ENCODE data around the gene AGAP1. TPM values are rescaled to one million over a fixed set of nuclear protein-coding genes. Genes with fewer than 3 reads are reported as not detected.
A peak's percentile ranks its signal among the peaks of the same experiment; 100 is the strongest.

AGAP1 gene
- total and polyA plus RNA-seq, 10 donors = 1.1 to 26.6 (median 11.3) TPM

GRCh38 chr2:235958221-235958930 lies 464.5 kb downstream of the AGAP1 start:
- peak; percentile 52 for DNase-seq
- H3K27me3 ChIP-seq (replicated peaks in 1 of 7) = no peaks in the 10 kb centered on the region
- intact Hi-C loops (cut with DNase I; ENCODE audit: low total_unique reads) = no loop called here
- H3K27ac ChIP-seq = no peak overlapping the region
- 88 to 95% (median 92%) methylated on average over 22 to 23 of the region's 23 CpGs for WGBS, 5 donors
- no peaks in the 10 kb centered on the region for H3K4me1 ChIP-seq
- TF ChIP-seq POLR2AphosphoS5 (IDR thresholded peaks at IDR 0.05) = no peak
- no peak for TF ChIP-seq POLR2A (IDR thresholded peaks at IDR 0.05)
- no peak for TF ChIP-seq CTCF (IDR thresholded peaks at IDR 0.05 in 8 of 11, conservative IDR thresholded peaks at IDR 0.05 in 3 of 11)
- H3K9me3 ChIP-seq = no peaks in the 10 kb centered on the region
- H3K4me3 ChIP-seq = no peak overlapping the region
- H3K36me3 ChIP-seq = no peaks in the 10 kb centered on the region

GRCh38 chr2:235958931-235959410 lies 465.1 kb downstream of the AGAP1 start:
- WGBS, 5 donors = 89 to 94% (median 93%) methylated on average over 29 of the region's 29 CpGs
- Histone ChIP-seq H3K9me3 (no peaks in the 10 kb centered on the region), H3K36me3 (no peaks in the 10 kb centered on the region), H3K4me1 (no peaks in the 10 kb centered on the region), H3K27ac (no peak overlapping the region), H3K4me3 (no peak overlapping the region), H3K27me3 (replicated peaks in 1 of 7) (no peaks in the 10 kb centered on the region)
- TF ChIP-seq CTCF (IDR thresholded peaks at IDR 0.05 in 8 of 11, conservative IDR thresholded peaks at IDR 0.05 in 3 of 11) (no peak), POLR2AphosphoS5 (IDR thresholded peaks at IDR 0.05) (no peak), POLR2A (IDR thresholded peaks at IDR 0.05) (no peak)
- intact Hi-C loops (cut with DNase I; ENCODE audit: low total_unique reads) = no loop called here
- peak; percentile 41 for DNase-seq

GRCh38 chr2:235960011-235960715 lies 466.3 kb downstream of the AGAP1 start:
- H3K9me3 ChIP-seq = no peaks in the 10 kb centered on the region
- TF ChIP-seq POLR2AphosphoS5 (IDR thresholded peaks at IDR 0.05) (no peak), CTCF (IDR thresholded peaks at IDR 0.05 in 8 of 11, conservative IDR thresholded peaks at IDR 0.05 in 3 of 11) (no peak), POLR2A (IDR thresholded peaks at IDR 0.05) (no peak)
- H3K27me3 ChIP-seq (replicated peaks in 1 of 7) = no peaks in the 10 kb centered on the region
- WGBS, 5 donors = 87 to 94% (median 92%) methylated on average over 17 to 21 of the region's 21 CpGs
- H3K27ac ChIP-seq = no peak overlapping the region
- H3K36me3 ChIP-seq = no peaks in the 10 kb centered on the region
- H3K4me3 ChIP-seq = no peak overlapping the region
- H3K4me1 ChIP-seq = no peaks in the 10 kb centered on the region
- peak; percentile 54 for DNase-seq
- intact Hi-C loops (cut with DNase I; ENCODE audit: low total_unique reads) = no loop called here

Measured in spleen (tissue), 11 donors.